Cardiac muscle cell (in vitro differentiated cells and primary cell): ENCODE measurements around the gene CHM. TPM values are rescaled to one million over a fixed set of nuclear protein-coding genes. Genes with fewer than 3 reads are reported as not detected.
A peak's percentile ranks its signal among the peaks of the same experiment; 100 is the strongest.

Experiments used
- DNase-seq, 2 donors: peaks; one replicate each; pipeline versions ENCODE4 v3.0.0 to v3.0.0-alpha.2; 2010 to 2017; ENCODE audit warnings: low read depth in 1 of 2, low spot score in 1 of 2
- H3K27ac ChIP-seq: fragments of 200-600 bp; sonication (generic); 2 replicates; pipeline ENCODE4 v1.5.1; 2016
- H3K27me3 ChIP-seq: fragments of 200-600 bp; sonication (generic); 2 replicates; pipeline ENCODE4 v1.6.0; 2016; ENCODE audit warnings: control low read depth
- H3K36me3 ChIP-seq: fragments of 200-600 bp; sonication (generic); 2 replicates; pipeline ENCODE4 v1.5.1; 2016; ENCODE audit warnings: control low read depth
- H3K4me1 ChIP-seq: fragments of 200-600 bp; sonication (generic); 2 replicates; pipeline ENCODE4 v1.8.1; 2017; ENCODE audit warnings: low read depth, mild to moderate bottlenecking, mixed run types
- H3K4me3 ChIP-seq: fragments of 200-600 bp; sonication (generic); 2 replicates; pipeline ENCODE4 v1.5.1; 2016; ENCODE audit warnings: mild to moderate bottlenecking
- H3K9me3 ChIP-seq: fragments of 200-600 bp; sonication (generic); 2 replicates; pipeline ENCODE4 v1.5.1; 2017; ENCODE audit warnings: low read depth, mild to moderate bottlenecking, control low read depth
- polyA plus RNA-seq: library from polyadenylated mRNA; unstranded; fragments of >200 nt; fragmentation: Nextera tagmentation; extraction: Ambion mirVana; gene quantifications from 2 replicates; pipeline ENCODE4 v1.2.1, GENCODE V29; 2016
- total RNA-seq: library from RNA; depleted of rRNA; stranded (reverse); fragments of >200 nt; gene quantifications from 2 replicates; pipeline ENCODE4 v1.2.3, GENCODE V29; 2016
- TF ChIP-seq, protein P1 (sequence below): IDR thresholded peaks from 2 replicates; pipeline ENCODE4 v1.5.1; 2012; ENCODE audit warnings: low read depth, mild to moderate bottlenecking, low read length

CHM gene, protein sequence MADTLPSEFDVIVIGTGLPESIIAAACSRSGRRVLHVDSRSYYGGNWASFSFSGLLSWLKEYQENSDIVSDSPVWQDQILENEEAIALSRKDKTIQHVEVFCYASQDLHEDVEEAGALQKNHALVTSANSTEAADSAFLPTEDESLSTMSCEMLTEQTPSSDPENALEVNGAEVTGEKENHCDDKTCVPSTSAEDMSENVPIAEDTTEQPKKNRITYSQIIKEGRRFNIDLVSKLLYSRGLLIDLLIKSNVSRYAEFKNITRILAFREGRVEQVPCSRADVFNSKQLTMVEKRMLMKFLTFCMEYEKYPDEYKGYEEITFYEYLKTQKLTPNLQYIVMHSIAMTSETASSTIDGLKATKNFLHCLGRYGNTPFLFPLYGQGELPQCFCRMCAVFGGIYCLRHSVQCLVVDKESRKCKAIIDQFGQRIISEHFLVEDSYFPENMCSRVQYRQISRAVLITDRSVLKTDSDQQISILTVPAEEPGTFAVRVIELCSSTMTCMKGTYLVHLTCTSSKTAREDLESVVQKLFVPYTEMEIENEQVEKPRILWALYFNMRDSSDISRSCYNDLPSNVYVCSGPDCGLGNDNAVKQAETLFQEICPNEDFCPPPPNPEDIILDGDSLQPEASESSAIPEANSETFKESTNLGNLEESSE
- 5.5 and 8.7 TPM in 2 replicates for total RNA-seq
- 12.4 and 13.9 TPM in 2 replicates for polyA plus RNA-seq

DNA sequence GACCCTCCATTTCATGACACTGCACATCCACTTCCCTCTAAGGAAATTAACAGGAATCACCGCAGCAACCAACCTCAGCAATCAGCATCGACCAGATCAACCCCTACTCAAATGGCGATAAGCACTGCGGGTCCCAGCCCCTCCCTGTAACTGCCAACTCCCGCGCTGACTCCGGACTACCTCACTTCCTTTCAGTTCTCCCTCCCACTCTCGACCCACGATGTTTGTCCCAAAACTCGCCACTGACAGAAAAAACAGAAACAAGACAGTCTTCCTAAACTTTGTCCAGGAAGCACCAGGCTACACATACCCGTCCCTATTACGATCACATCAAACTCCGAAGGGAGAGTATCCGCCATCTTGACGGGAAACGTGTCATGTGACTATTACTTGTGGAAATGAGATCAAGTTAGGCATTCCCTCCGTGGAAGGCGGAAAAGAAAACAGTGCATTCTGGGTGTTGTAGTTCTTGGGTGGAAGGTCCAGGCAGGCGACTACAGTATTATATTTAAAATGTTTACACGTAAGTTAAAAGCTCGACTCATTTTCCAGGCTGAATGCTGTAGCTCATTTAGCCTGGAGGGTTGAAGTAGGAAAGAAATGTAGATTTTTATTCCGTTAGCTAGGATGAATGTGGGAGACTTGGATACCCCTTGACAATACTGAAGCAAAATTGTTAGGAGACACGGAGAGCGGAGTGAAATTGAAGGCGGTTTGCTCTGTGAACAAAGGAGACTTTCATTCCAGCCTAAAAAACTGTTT lies at the start of gene CHM:
Gene CHM, minus strand, starts transcription at position 385 of the 762 bp plus-strand sequence. Its CDS starts 26 bp downstream, at position 359.
- Histone ChIP-seq H3K4me3 (peak within 1 kb of the TSS; percentile 45), H3K27me3 (no peaks in the 10 kb centered on the region), H3K27ac (peak within 1 kb of the TSS; percentile 91), H3K36me3 (no peaks in the 10 kb centered on the region), H3K4me1 (no peaks in the 10 kb centered on the region), H3K9me3 (no peaks in the 10 kb centered on the region)
- TF ChIP-seq, protein P1, sequence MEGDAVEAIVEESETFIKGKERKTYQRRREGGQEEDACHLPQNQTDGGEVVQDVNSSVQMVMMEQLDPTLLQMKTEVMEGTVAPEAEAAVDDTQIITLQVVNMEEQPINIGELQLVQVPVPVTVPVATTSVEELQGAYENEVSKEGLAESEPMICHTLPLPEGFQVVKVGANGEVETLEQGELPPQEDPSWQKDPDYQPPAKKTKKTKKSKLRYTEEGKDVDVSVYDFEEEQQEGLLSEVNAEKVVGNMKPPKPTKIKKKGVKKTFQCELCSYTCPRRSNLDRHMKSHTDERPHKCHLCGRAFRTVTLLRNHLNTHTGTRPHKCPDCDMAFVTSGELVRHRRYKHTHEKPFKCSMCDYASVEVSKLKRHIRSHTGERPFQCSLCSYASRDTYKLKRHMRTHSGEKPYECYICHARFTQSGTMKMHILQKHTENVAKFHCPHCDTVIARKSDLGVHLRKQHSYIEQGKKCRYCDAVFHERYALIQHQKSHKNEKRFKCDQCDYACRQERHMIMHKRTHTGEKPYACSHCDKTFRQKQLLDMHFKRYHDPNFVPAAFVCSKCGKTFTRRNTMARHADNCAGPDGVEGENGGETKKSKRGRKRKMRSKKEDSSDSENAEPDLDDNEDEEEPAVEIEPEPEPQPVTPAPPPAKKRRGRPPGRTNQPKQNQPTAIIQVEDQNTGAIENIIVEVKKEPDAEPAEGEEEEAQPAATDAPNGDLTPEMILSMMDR, result no peak
- DNase-seq, result peak; percentile 76 to 87

DNA sequence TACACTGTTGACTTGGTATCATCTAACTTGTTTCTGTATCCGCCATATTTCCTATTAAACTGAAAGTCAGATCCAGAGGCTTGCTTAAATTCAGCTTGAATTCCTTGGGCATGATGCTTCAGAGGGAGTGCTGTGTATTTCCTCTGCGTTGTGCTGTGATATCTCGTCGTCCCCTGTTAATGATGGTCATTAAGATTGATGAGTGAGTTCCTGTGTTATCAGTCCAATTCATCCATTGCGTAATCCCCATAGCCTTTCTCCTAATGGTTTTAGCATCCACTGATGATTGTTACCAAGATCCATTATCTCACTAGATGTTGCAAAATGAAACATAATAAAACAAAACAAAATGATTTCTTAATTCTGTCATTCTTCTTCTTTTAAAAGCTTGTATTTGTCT lies 31.3 kb upstream of the CHM start:
- TF ChIP-seq, protein P1, result no peak
- no peak overlapping the region for H3K27ac ChIP-seq
- no peak overlapping the region for H3K4me3 ChIP-seq
- no peaks in the 10 kb centered on the region for H3K36me3 ChIP-seq
- DNase-seq, result no peak
- no peaks in the 10 kb centered on the region for H3K27me3 ChIP-seq
- H3K9me3 ChIP-seq, result no peaks in the 10 kb centered on the region
- no peaks in the 10 kb centered on the region for H3K4me1 ChIP-seq

DNA sequence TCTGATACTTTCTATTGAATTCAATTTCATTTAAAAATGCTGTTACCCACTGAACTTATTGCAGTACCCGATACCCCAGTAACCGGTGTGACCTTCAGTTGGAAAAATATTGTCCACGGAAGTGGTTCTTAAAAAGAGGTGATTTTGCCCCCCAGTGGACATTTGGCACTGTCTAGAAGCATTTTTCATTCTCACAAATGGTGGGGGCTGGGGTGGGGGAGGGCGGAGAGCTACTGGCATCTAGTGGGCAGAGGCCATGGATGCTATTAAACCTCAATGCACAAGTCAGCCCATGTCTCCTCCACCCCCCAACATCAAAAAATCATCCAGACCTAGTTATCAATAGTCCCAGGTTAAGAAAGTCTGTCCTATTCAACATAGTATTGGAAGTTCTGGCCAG lies 19.6 kb upstream of the CHM start:
- DNase-seq, result no peak
- Histone ChIP-seq H3K4me1 (no peaks in the 10 kb centered on the region), H3K9me3 (no peaks in the 10 kb centered on the region), H3K27ac (no peak overlapping the region), H3K4me3 (no peak overlapping the region), H3K27me3 (no peaks in the 10 kb centered on the region), H3K36me3 (no peaks in the 10 kb centered on the region)
- TF ChIP-seq, protein P1, result no peak

DNA sequence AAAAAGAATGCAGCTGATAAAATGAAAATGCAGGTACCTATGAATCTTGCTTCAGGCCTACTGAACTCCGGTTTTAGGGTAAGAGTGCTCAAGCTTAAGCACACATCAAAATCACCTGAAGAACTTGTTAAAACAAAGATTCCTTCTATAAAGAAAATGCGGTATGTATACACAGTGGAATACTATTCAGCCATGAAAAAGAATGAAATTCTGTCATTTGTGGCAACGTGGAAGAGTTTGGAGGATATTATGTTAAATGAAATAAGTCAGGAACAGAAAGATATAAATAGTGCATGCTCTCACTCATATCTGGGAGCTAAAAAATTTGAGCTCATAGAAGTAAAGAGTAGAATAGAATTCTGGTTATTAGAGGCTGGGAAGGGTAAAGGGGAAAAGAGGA lies 14.0 kb upstream of the CHM start:
- no peaks in the 10 kb centered on the region for H3K27me3 ChIP-seq
- DNase-seq, result no peak
- H3K4me3 ChIP-seq, result no peak overlapping the region
- H3K36me3 ChIP-seq, result no peaks in the 10 kb centered on the region
- H3K9me3 ChIP-seq, result no peaks in the 10 kb centered on the region
- TF ChIP-seq, protein P1, result no peak
- no peak overlapping the region for H3K27ac ChIP-seq
- no peaks in the 10 kb centered on the region for H3K4me1 ChIP-seq

DNA sequence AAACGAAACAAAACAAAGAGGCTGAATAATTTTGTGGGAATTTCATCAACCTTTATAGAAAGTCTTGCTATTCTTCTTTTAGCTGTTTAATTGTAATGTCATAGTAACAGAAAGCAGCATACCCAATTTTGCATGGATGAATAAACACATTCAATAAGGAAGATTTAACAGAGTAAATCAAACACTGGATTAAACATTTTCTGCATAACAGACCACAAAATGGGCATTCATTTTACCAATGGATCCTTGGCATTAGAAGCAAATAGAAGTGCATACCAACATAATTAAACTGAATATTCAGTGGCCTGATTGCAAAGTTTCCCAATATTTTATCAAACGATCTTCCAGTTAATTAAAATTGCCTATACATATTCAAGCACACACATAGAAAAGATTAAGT lies 4.4 kb upstream of the CHM start:
- DNase-seq, result no peak
- no peaks in the 10 kb centered on the region for H3K27me3 ChIP-seq
- H3K4me3 ChIP-seq, result no peak overlapping the region
- H3K36me3 ChIP-seq, result no peaks in the 10 kb centered on the region
- H3K9me3 ChIP-seq, result no peaks in the 10 kb centered on the region
- TF ChIP-seq, protein P1, result no peak
- no peaks in the 10 kb centered on the region for H3K4me1 ChIP-seq
- H3K27ac ChIP-seq, result no peak overlapping the region
